ENCODE results near the gene PTPRZ1. TPM values are rescaled to one million over a fixed set of nuclear protein-coding genes. Genes with fewer than 3 reads are reported as not detected.

PTPRZ1 gene
- total and polyA plus RNA-seq, 2 of the 13 experiments (the other 11 are each of a cell fraction or from before 2014, with no cell fraction given) = not detected

DNA sequence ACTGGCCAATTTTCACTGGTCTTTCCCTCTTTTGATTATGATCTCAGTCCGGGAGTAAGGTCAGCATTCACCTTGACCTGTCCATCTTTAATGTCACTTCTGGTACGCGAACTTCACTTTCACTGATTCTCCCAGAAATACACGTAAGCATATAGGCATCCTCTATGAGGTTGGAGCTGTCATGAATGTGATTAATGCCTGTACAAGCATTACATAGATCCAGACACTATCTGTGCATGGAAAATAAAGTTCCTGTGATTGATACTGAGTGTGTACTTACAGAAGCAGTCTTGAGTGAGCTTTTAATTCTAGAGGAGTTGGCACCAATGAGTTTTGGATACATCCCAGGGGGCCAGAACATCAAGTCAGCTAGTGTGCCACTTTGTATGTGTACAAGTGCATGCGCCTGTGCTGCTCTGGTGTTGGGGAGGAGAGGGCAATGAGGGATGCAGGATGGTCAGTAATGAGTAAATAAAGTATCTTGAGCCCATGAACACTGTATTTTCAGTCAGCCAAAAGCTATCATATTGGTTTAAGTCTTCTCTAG is 6.0 kb downstream of the PTPRZ1 start (continued):
- TF ChIP-seq, protein P1, sequence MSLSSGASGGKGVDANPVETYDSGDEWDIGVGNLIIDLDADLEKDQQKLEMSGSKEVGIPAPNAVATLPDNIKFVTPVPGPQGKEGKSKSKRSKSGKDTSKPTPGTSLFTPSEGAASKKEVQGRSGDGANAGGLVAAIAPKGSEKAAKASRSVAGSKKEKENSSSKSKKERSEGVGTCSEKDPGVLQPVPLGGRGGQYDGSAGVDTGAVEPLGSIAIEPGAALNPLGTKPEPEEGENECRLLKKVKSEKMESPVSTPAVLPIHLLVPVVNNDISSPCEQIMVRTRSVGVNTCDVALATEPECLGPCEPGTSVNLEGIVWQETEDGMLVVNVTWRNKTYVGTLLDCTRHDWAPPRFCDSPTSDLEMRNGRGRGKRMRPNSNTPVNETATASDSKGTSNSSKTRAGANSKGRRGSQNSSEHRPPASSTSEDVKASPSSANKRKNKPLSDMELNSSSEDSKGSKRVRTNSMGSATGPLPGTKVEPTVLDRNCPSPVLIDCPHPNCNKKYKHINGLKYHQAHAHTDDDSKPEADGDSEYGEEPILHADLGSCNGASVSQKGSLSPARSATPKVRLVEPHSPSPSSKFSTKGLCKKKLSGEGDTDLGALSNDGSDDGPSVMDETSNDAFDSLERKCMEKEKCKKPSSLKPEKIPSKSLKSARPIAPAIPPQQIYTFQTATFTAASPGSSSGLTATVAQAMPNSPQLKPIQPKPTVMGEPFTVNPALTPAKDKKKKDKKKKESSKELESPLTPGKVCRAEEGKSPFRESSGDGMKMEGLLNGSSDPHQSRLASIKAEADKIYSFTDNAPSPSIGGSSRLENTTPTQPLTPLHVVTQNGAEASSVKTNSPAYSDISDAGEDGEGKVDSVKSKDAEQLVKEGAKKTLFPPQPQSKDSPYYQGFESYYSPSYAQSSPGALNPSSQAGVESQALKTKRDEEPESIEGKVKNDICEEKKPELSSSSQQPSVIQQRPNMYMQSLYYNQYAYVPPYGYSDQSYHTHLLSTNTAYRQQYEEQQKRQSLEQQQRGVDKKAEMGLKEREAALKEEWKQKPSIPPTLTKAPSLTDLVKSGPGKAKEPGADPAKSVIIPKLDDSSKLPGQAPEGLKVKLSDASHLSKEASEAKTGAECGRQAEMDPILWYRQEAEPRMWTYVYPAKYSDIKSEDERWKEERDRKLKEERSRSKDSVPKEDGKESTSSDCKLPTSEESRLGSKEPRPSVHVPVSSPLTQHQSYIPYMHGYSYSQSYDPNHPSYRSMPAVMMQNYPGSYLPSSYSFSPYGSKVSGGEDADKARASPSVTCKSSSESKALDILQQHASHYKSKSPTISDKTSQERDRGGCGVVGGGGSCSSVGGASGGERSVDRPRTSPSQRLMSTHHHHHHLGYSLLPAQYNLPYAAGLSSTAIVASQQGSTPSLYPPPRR (CRISPR knock-in tag; IDR thresholded peaks at IDR 0.05; ENCODE audit: borderline replicate concordance) = no peak
- TF ChIP-seq ZEB1 (IDR thresholded peaks at IDR 0.05; ENCODE audit: insufficient replicate concordance, low read depth) = no peak
- no peak for TF ChIP-seq MAFK (conservative IDR thresholded peaks at IDR 0.05 in 1 of 2, IDR thresholded peaks at IDR 0.05 in 1 of 2; ENCODE audit: low read length in 2 of 2)

- TF ChIP-seq RFXANK (CRISPR knock-in tag; IDR thresholded peaks at IDR 0.05) = no peak
- TF ChIP-seq TSC22D2 (CRISPR knock-in tag; IDR thresholded peaks at IDR 0.05; ENCODE audit: borderline replicate concordance) = no peak
- no peak for TF ChIP-seq PAF1 (CRISPR knock-in tag; IDR thresholded peaks at IDR 0.05)
- peak; percentile 76 for TF ChIP-seq HNRNPK (IDR thresholded peaks at IDR 0.05; ENCODE audit: low read depth, low read length, poor library complexity, severe bottlenecking)
- no peaks in the 10 kb centered on the region for H3K36me3 ChIP-seq (replicated peaks in 1 of 2; ENCODE audit: control insufficient read depth in 1 of 2, insufficient read depth in 2 of 2, low read length in 2 of 2)
- 0% methylated on average over 1 of the region's 1 CpG for WGBS (ENCODE audit: low lambda C conversion rate)
- ATAC-seq (no peak), DNase-seq (ENCODE audit: low spot score) (no peak), FAIRE-seq (no peak)
- H4K20me1 ChIP-seq (ENCODE audit: insufficient read depth, low read length) = no peaks in the 10 kb centered on the region
- in situ Hi-C loops (cut with HindIII; ENCODE audit: extremely low pct_ligation_motif_present, low pct_unique_long_range_greater_than_20kb) = no loop called here
- H2AFZ ChIP-seq (ENCODE audit: low read length) = no peak overlapping the region
- H3K79me2 ChIP-seq (ENCODE audit: insufficient read depth, low read length) = no peaks in the 10 kb centered on the region
- ChIA-PET CTCF (ENCODE audit: low intra/inter-chr PET ratio, low total read pairs) (no interaction called here), POLR2A (no interaction called here)
- intact Hi-C loops (cut with micrococcal nuclease; ENCODE audit: unreplicated experiment) = no loop called here
- H3K4me1 ChIP-seq (ENCODE audit: insufficient read depth, low read length) = 0 out of 2 replicates have a peak, but pooled peaks cover under 1% of the 10 kb centered on the region
- peaks cover 0 to 14% of the 10 kb centered on the region in 2 experiments; a peak in 1 of 5 replicates for H3K27me3 ChIP-seq (ENCODE audit: control insufficient read depth in 1 of 2, insufficient read depth in 2 of 2, low read length in 2 of 2)
- BruUV-seq (replicated peaks) = no TSS peak
- no peak overlapping the region for H3K27ac ChIP-seq (ENCODE audit: extremely low read length, insufficient read depth, low read length)
- no peaks in the 10 kb centered on the region for H3K9me3 ChIP-seq (ENCODE audit: low read length)
- H3K4me3 ChIP-seq (replicated peaks in 1 of 3; ENCODE audit: insufficient read depth in 1 of 3, low read depth in 2 of 3, low read length in 3 of 3) = no peak overlapping the region
- no peak overlapping the region for H3K4me2 ChIP-seq (ENCODE audit: low read depth, low read length)
- H3K9ac ChIP-seq (ENCODE audit: insufficient read depth, low read depth, low read length) = no peak overlapping the region
Observed at GRCh38 chr7:121879544-121879943, 6.6 kb downstream of the PTPRZ1 start.
